Breast epithelium (tissue), 4 donors: ENCODE data around the gene ATP1A4. TPM values are rescaled to one million over a fixed set of nuclear protein-coding genes. Genes with fewer than 3 reads are reported as not detected.
A peak's percentile ranks its signal among the peaks of the same experiment; 100 is the strongest.

Experiments used
- DNase-seq, 2 donors: peaks; one replicate each; pipeline ENCODE4 v3.0.0-alpha.2; 2019; ENCODE audit warnings: low spot score in 2 of 2
- H3K27ac ChIP-seq, 2 donors: fragments of 200-600 bp; sonication (generic) in 1 of 2; one replicate each; pipeline ENCODE4 v1.5.1; 2016 to 2019; ENCODE audit warnings: mild to moderate bottlenecking in 1 of 2
- H3K27me3 ChIP-seq, 2 donors: fragments of 200-600 bp; sonication (generic) in 1 of 2; one replicate each; pipeline versions ENCODE4 v1.5.1 to v1.6.0; 2017 to 2019; ENCODE audit warnings: control low read depth in 1 of 2, mild to moderate bottlenecking in 1 of 2
- H3K36me3 ChIP-seq: fragments of 200-600 bp; one replicate; pipeline ENCODE4 v1.5.1; 2019
- H3K4me1 ChIP-seq, 2 donors: fragments of 200-600 bp; sonication (generic); one replicate each; pipeline ENCODE4 v1.5.1; 2016 to 2019; ENCODE audit warnings: control low read depth in 1 of 2
- H3K4me3 ChIP-seq, 3 donors: fragments of 200-600 bp; sonication (generic); 1 replicate in 2 of 3; 2 replicates in 1 of 3; pipeline ENCODE4 v1.5.1; 2016 to 2019; ENCODE audit warnings: mild to moderate bottlenecking in 3 of 3, moderate library complexity in 2 of 3
- H3K9me3 ChIP-seq, 2 donors: fragments of 200-600 bp; sonication (generic) in 1 of 2; one replicate each; pipeline ENCODE4 v1.5.1; 2016 to 2019; ENCODE audit warnings: control low read depth in 1 of 2
- CTCF ChIP-seq, 3 donors: fragments of 450-650 bp; IDR thresholded peaks; one replicate each; pipeline ENCODE4 v1.5.1; 2016 to 2017; ENCODE audit warnings: antibody characterized with exemption in 3 of 3, mild to moderate bottlenecking in 3 of 3, moderate library complexity in 3 of 3
- POLR2A ChIP-seq: fragments of 450-650 bp; IDR thresholded peaks from one replicate; pipeline ENCODE4 v1.6.1; 2016; ENCODE audit warnings: antibody characterized with exemption, mild to moderate bottlenecking, moderate library complexity
- POLR2AphosphoS5 ChIP-seq, 3 donors: sonication (generic); formaldehyde crosslinking; IDR thresholded peaks; one replicate each; pipeline ENCODE4 v1.6.1; 2017; ENCODE audit warnings: antibody characterized with exemption in 3 of 3
- intact Hi-C: fragments of 100-400 bp; cut with DNase I; formaldehyde crosslinking; loops from one replicate; pipeline ENCODE4 v1.15.1; 2023; ENCODE audit warnings: low total_unique reads
- total RNA-seq, 3 donors: library from RNA; depleted of rRNA; stranded (reverse); fragments of >200 nt; gene quantifications; one replicate each; pipeline ENCODE4 v1.1.0, GENCODE V29; 2016

The ATP1A4 gene
- total RNA-seq, 3 donors from 2014 or later = 4.5 TPM; not detected in 2

- intact Hi-C loops = loop anchor here (10.0 kb wide), 1 partner anchor 255 kb away; no protein-coding TSS in a partner anchor
Observed at GRCh38 chr1:160189649-160190625, 38.5 kb downstream of the ATP1A4 start, which contains the start of gene CASQ1. CASQ1 (plus strand) TSS chr1:160190575; CDS start chr1:160190752, 177 bp downstream.

DNA sequence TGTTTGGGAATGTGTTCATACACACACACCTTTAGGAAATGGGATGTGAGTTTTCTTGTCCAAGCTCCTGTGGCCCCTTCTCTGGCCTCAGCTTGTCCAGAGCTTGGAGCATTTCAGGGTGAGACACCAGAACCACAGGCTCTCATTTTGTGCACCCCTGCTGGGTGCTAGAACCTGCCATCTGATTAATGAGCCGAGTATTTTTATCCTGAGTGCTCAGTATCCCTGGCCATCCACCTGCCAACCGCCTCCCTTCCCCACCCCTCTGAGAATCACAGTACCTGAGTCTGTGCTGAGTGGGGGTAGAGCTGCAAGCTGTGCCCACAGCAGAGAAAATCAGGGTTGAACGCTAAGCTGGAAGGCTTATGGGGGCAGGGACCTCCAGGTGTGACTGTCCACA is 40.4 kb downstream of the ATP1A4 start:
- H3K4me1 ChIP-seq = peaks cover 0 to 6% of the 10 kb centered on the region in 2 donors
- no peak for DNase-seq
- H3K36me3 ChIP-seq = no peaks in the 10 kb centered on the region
- intact Hi-C loops = loop anchor here (10.0 kb wide), 1 partner anchor 257 kb away; no protein-coding TSS in a partner anchor
- no peaks in the 10 kb centered on the region for H3K9me3 ChIP-seq
- H3K27ac ChIP-seq = no peak overlapping the region
- H3K27me3 ChIP-seq = no peaks in the 10 kb centered on the region
- H3K4me3 ChIP-seq = no peak overlapping the region
- TF ChIP-seq POLR2AphosphoS5 (IDR thresholded peaks at IDR 0.05) (no peak), POLR2A (no peak), CTCF (IDR thresholded peaks at IDR 0.05) (no peak)

More at GRCh38 chr1:160189649-160190625, 38.5 kb downstream of the ATP1A4 start, which contains the start of gene CASQ1:
- H3K4me3 ChIP-seq = no peak within 1 kb of the TSS
- DNase-seq = peak in 1 of 2 donors; percentile 59
- no peaks in the 10 kb centered on the region for H3K27me3 ChIP-seq
- peaks cover 0 to 6% of the 10 kb centered on the region in 2 donors for H3K4me1 ChIP-seq
- H3K9me3 ChIP-seq = no peaks in the 10 kb centered on the region
- H3K36me3 ChIP-seq = no peaks in the 10 kb centered on the region
- TF ChIP-seq CTCF (IDR thresholded peaks at IDR 0.05) = no peak
- TF ChIP-seq POLR2A = no peak
- TF ChIP-seq POLR2AphosphoS5 (IDR thresholded peaks at IDR 0.05) = no peak
- no peak within 1 kb of the TSS for H3K27ac ChIP-seq

- intact Hi-C loops = loop anchor here (10.0 kb wide), 1 partner anchor 257 kb away; no protein-coding TSS in a partner anchor
- H3K9me3 ChIP-seq = no peaks in the 10 kb centered on the region
Observed at GRCh38 chr1:160192234-160192633, 40.8 kb downstream of the ATP1A4 start.

GRCh38 chr1:160193091-160193819 is 41.9 kb downstream of the ATP1A4 start:
- Histone ChIP-seq H3K27ac (no peak overlapping the region), H3K36me3 (no peaks in the 10 kb centered on the region), H3K27me3 (no peaks in the 10 kb centered on the region), H3K4me1 (peaks cover 0 to 6% of the 10 kb centered on the region in 2 donors), H3K4me3 (no peak overlapping the region), H3K9me3 (no peaks in the 10 kb centered on the region)
- intact Hi-C loops = loop anchor here (10.0 kb wide), 1 partner anchor 258 kb away; no protein-coding TSS in a partner anchor
- DNase-seq = peak; percentile 76 to 86
- no peak for TF ChIP-seq POLR2A
- TF ChIP-seq POLR2AphosphoS5 (IDR thresholded peaks at IDR 0.05) = peak in 2 of 3 donors; percentile 22 to 40
- TF ChIP-seq CTCF (IDR thresholded peaks at IDR 0.05) = peak; percentile 97 to 98 (median 97)

More at GRCh38 chr1:160192234-160192633, 40.8 kb downstream of the ATP1A4 start:
- no peak for DNase-seq
- Histone ChIP-seq H3K4me1 (peaks cover 0 to 6% of the 10 kb centered on the region in 2 donors), H3K27me3 (no peaks in the 10 kb centered on the region), H3K4me3 (no peak overlapping the region), H3K27ac (no peak overlapping the region), H3K36me3 (no peaks in the 10 kb centered on the region)
- no peak for TF ChIP-seq CTCF (IDR thresholded peaks at IDR 0.05)
- TF ChIP-seq POLR2A = no peak
- TF ChIP-seq POLR2AphosphoS5 (IDR thresholded peaks at IDR 0.05) = no peak
